CD14-positive monocyte (primary cell): Measurements from ENCODE around the gene CACNA1H. TPM values are rescaled to one million over a fixed set of nuclear protein-coding genes. Genes with fewer than 3 reads are reported as not detected.

Experiments used
- DNase-seq, 3 donors: peaks; one replicate each; pipeline ENCODE4 v3.0.0-alpha.2; 2011 to 2022
- H2AFZ ChIP-seq: 2 replicates; pipeline ENCODE4 v1.6.0; 2012; ENCODE audit warnings: mild to moderate bottlenecking, low read depth, low read length, inconsistent platforms; ENCODE audit not compliant: insufficient read depth, poor library complexity, severe bottlenecking
- H3K27ac ChIP-seq, 2 donors: 1 replicate in 1 of 2; 2 replicates in 1 of 2; pipeline ENCODE4 v1.5.1; 2012 to 2013; ENCODE audit warnings: low read length in 2 of 2, control low read depth in 1 of 2, inconsistent platforms in 1 of 2, low read depth in 1 of 2, mild to moderate bottlenecking in 1 of 2
- H3K27me3 ChIP-seq, 2 donors: one replicate each; pipeline versions ENCODE4 v1.6.0 to v1.6.1; 2011 to 2013; ENCODE audit warnings: low read length in 2 of 2; ENCODE audit not compliant: control insufficient read depth in 2 of 2, insufficient read depth in 2 of 2
- H3K36me3 ChIP-seq, 2 donors: replicated peaks in 1 of 2; 1 replicate in 1 of 2; 2 replicates in 1 of 2; pipeline versions ENCODE4 v1.5.1 to v1.6.1; 2012 to 2013; ENCODE audit warnings: low read length in 2 of 2, control low read depth in 1 of 2, inconsistent platforms in 1 of 2, mild to moderate bottlenecking in 1 of 2; ENCODE audit not compliant: insufficient read depth in 2 of 2, control insufficient read depth in 1 of 2
- H3K4me1 ChIP-seq, 2 donors: 1 replicate in 1 of 2; 2 replicates in 1 of 2; pipeline versions ENCODE4 v1.5.1 to v1.6.1; 2012 to 2013; ENCODE audit warnings: low read length in 2 of 2, control low read depth in 1 of 2, inconsistent platforms in 1 of 2, mild to moderate bottlenecking in 1 of 2, moderate library complexity in 1 of 2; ENCODE audit not compliant: insufficient read depth in 2 of 2, control insufficient read depth in 1 of 2
- H3K4me2 ChIP-seq: replicated peaks from 2 replicates; pipeline ENCODE3; 2012; ENCODE audit warnings: low read length, moderate library complexity, mild to moderate bottlenecking; ENCODE audit not compliant: poor library complexity, severe bottlenecking; ENCODE audit errors: extremely low read depth
- H3K4me3 ChIP-seq, 3 experiments: fragments of 200-600 bp in 1 of 3; sonication (generic) in 1 of 3; replicated peaks in 1 of 3; 1 replicate in 2 of 3; 2 replicates in 1 of 3; pipeline ENCODE4 v1.5.1; 2011 to 2013; ENCODE audit warnings: low read length in 3 of 3, mild to moderate bottlenecking in 3 of 3, control low read depth in 2 of 3, low read depth in 2 of 3, inconsistent platforms in 1 of 3, moderate library complexity in 1 of 3
- H3K79me2 ChIP-seq: 2 replicates; pipeline ENCODE4 v1.6.0; 2012; ENCODE audit warnings: mild to moderate bottlenecking, control low read depth, inconsistent platforms, low read length, moderate library complexity; ENCODE audit not compliant: insufficient read depth
- H3K9ac ChIP-seq: 2 replicates; pipeline ENCODE4 v1.6.0; 2017; ENCODE audit warnings: low read length, mild to moderate bottlenecking; ENCODE audit not compliant: insufficient read depth, poor library complexity, severe bottlenecking
- H3K9me3 ChIP-seq, 2 donors: replicated peaks in 1 of 2; 1 replicate in 1 of 2; 2 replicates in 1 of 2; pipeline versions ENCODE4 v1.5.1 to v1.6.1; 2012 to 2013; ENCODE audit warnings: low read length in 2 of 2, control low read depth in 1 of 2; ENCODE audit not compliant: control insufficient read depth in 1 of 2, insufficient read depth in 1 of 2
- H4K20me1 ChIP-seq: 2 replicates; pipeline ENCODE4 v1.6.0; 2012; ENCODE audit warnings: mild to moderate bottlenecking, low read length, control low read depth, moderate library complexity; ENCODE audit not compliant: insufficient read depth
- H3K27ac Mint-ChIP-seq, 7 donors: one replicate each; pipeline ENCODE4 v1.8.0; 2020; ENCODE audit warnings: mild to moderate bottlenecking in 7 of 7, mixed read lengths in 7 of 7, moderate library complexity in 6 of 7, inconsistent platforms in 2 of 7
- H3K27me3 Mint-ChIP-seq, 3 donors: one replicate each; pipeline ENCODE4 v1.8.0; 2021 to 2022; ENCODE audit warnings: low read depth in 3 of 3, mild to moderate bottlenecking in 3 of 3, mixed read lengths in 3 of 3, moderate library complexity in 3 of 3, inconsistent platforms in 1 of 3
- H3K36me3 Mint-ChIP-seq, 2 donors: one replicate each; pipeline ENCODE4 v1.8.0; 2020; ENCODE audit warnings: mixed read lengths in 2 of 2, inconsistent platforms in 1 of 2, mild to moderate bottlenecking in 1 of 2
- H3K4me1 Mint-ChIP-seq: one replicate; pipeline ENCODE4 v1.8.0; 2020; ENCODE audit warnings: mild to moderate bottlenecking, mixed read lengths
- H3K4me3 Mint-ChIP-seq, 2 donors: one replicate each; pipeline ENCODE4 v1.8.0; 2020; ENCODE audit warnings: mild to moderate bottlenecking in 2 of 2, mixed read lengths in 2 of 2, moderate library complexity in 1 of 2
- H3K9me3 Mint-ChIP-seq, 7 donors: one replicate each; pipeline ENCODE4 v1.8.0; 2020 to 2022; ENCODE audit warnings: mixed read lengths in 7 of 7, mild to moderate bottlenecking in 6 of 7, moderate library complexity in 6 of 7, inconsistent platforms in 2 of 7
- WGBS: methylation state at CpG from one replicate; pipeline ENCODE4 v1.1.5; 2013; ENCODE audit warnings: missing lambda C conversion rate; ENCODE audit not compliant: insufficient coverage; 5-methylcytosine and 5-hydroxymethylcytosine counted together
- intact Hi-C, 2 donors: fragments of 100-400 bp; cut with micrococcal nuclease; formaldehyde crosslinking; loops; one replicate each; pipeline versions ENCODE4 v1.15.0 to v1.15.1; 2023
- polyA plus RNA-seq, 3 donors: library from polyadenylated mRNA; depleted of rRNA in 1 of 3; unstranded in 2 of 3; stranded (reverse) in 1 of 3; fragments of 300-500 nt in 2 of 3; fragments of >200 nt in 1 of 3; fragmentation: Illumina TruSeq in 2 of 3; gene quantifications; 1 replicate in 2 of 3; 2 replicates in 1 of 3; pipeline ENCODE4 v1.2.3, GENCODE V29; 2012 to 2021
- TF ChIP-seq, protein P1 (sequence below): fragments of 200-600 bp; IDR thresholded peaks from one replicate; pipeline ENCODE4 v1.8.0; 2022; ENCODE audit warnings: antibody characterized with exemption, mild to moderate bottlenecking

The CACNA1H gene
- polyA plus RNA-seq, 3 donors, result not detected

DNA sequence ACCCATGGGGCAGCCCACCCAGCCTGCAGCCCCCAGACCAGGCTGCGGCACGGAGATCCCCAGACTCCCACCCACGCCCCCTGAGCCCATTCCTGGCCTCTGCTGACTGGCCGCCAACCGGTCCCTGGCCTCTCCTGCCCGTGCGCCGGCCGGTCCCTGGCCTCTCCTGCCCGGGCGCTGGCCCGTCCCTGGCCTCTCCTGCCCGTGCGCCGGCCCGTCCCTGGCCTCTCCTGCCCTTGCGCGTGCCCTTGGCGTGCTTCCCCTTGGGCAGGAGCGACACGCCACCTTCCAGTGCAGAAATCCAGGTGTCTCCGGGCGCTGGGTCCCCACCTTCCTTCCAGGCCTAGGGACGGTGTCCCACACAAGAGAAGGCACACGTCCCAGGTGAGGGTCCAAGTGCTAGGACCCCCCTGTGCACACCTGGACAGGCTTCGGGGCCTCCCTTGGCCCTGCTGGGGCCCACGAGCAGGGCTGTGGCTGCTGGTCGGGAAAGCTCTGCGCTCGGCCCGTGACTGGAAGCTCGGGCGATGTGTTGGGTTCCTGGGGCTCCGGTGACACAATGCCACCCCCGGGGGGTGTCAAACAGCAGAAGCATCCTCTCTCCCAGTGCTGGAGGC is 21.4 kb upstream of the CACNA1H start:
- Histone ChIP-seq H3K9me3 (no peaks in the 10 kb centered on the region), H3K36me3 (no peaks in the 10 kb centered on the region), H3K79me2 (no peaks in the 10 kb centered on the region), H3K4me3 (no peak overlapping the region), H3K9ac (no peak overlapping the region), H3K4me1 (no peaks in the 10 kb centered on the region), H2AFZ (no peak overlapping the region), H3K4me2 (no peak overlapping the region), H3K27me3 (no peaks in the 10 kb centered on the region), H3K27ac (no peak overlapping the region), H4K20me1 (no peaks in the 10 kb centered on the region)
- no peaks in the 10 kb centered on the region for H3K36me3 Mint-ChIP-seq
- H3K27ac Mint-ChIP-seq, result no peak overlapping the region
- WGBS, result 92% methylated on average over 32 of the region's 35 CpGs
- peaks cover 2% of the 10 kb centered on the region in 3 donors for H3K27me3 Mint-ChIP-seq
- no peaks in the 10 kb centered on the region for H3K4me1 Mint-ChIP-seq
- intact Hi-C loops, result no loop called here
- H3K4me3 Mint-ChIP-seq, result no peak overlapping the region
- H3K9me3 Mint-ChIP-seq, result peaks cover 0 to 4% (median 0%) of the 10 kb centered on the region in 7 donors
- TF ChIP-seq, protein P1, sequence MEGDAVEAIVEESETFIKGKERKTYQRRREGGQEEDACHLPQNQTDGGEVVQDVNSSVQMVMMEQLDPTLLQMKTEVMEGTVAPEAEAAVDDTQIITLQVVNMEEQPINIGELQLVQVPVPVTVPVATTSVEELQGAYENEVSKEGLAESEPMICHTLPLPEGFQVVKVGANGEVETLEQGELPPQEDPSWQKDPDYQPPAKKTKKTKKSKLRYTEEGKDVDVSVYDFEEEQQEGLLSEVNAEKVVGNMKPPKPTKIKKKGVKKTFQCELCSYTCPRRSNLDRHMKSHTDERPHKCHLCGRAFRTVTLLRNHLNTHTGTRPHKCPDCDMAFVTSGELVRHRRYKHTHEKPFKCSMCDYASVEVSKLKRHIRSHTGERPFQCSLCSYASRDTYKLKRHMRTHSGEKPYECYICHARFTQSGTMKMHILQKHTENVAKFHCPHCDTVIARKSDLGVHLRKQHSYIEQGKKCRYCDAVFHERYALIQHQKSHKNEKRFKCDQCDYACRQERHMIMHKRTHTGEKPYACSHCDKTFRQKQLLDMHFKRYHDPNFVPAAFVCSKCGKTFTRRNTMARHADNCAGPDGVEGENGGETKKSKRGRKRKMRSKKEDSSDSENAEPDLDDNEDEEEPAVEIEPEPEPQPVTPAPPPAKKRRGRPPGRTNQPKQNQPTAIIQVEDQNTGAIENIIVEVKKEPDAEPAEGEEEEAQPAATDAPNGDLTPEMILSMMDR, result no peak
- no peak for DNase-seq

DNA sequence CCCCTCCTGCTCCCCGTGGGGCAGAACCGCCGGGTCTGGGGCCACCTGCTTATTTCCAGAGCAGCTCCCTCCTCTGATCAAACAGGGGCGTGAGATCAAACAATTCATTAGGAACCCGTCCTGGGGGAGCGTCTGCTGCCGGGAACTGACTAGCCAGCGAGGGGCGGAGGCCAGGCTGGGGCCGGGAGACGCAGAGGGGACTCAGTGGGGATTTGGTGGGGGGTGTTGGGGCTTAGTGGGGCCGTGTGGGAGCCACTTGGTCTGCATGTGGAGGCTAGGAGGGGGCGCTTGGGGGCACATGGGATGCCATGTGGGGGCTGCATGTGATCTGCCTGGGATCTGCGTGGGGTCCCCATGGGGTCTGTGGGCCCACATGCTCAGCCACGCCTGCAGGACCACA is 20.5 kb upstream of the CACNA1H start:
- no peak overlapping the region for H3K4me2 ChIP-seq
- Mint-ChIP-seq H3K36me3 (no peaks in the 10 kb centered on the region), H3K27ac (no peak overlapping the region), H3K9me3 (peaks cover 0 to 4% (median 0%) of the 10 kb centered on the region in 7 donors), H3K4me3 (no peak overlapping the region), H3K27me3 (peaks cover 0 to 2% (median 2%) of the 10 kb centered on the region in 3 donors), H3K4me1 (no peaks in the 10 kb centered on the region)
- TF ChIP-seq, protein P1, result no peak
- no peaks in the 10 kb centered on the region for H3K27me3 ChIP-seq
- no peaks in the 10 kb centered on the region for H3K36me3 ChIP-seq
- H2AFZ ChIP-seq, result no peak overlapping the region
- H4K20me1 ChIP-seq, result no peaks in the 10 kb centered on the region
- no peaks in the 10 kb centered on the region for H3K4me1 ChIP-seq
- H3K9me3 ChIP-seq, result no peaks in the 10 kb centered on the region
- intact Hi-C loops, result no loop called here
- H3K9ac ChIP-seq, result no peak overlapping the region
- H3K79me2 ChIP-seq, result no peaks in the 10 kb centered on the region
- DNase-seq, result no peak
- 66% methylated on average over 15 of the region's 15 CpGs for WGBS
- H3K27ac ChIP-seq, result no peak overlapping the region
- H3K4me3 ChIP-seq, result no peak overlapping the region
